ENCODE results near the gene TRHDE.

Gene TRHDE

GRCh38 chr12:72679147-72679757 lies 407.1 kb downstream of the TRHDE start:
- no peak for TF ChIP-seq GLIS3 (CRISPR knock-in tag; IDR thresholded peaks at IDR 0.05)
- no peak for TF ChIP-seq PATZ1 (CRISPR knock-in tag; IDR thresholded peaks at IDR 0.05; ENCODE audit: borderline replicate concordance)
- TF ChIP-seq ZFP30 (CRISPR knock-in tag; IDR thresholded peaks at IDR 0.05): no peak
- no peak for TF ChIP-seq BACH2 (CRISPR knock-in tag; IDR thresholded peaks at IDR 0.05; ENCODE audit: borderline replicate concordance)
- no peak for TF ChIP-seq ESRRG (CRISPR knock-in tag; IDR thresholded peaks at IDR 0.05)
- no peak for TF ChIP-seq ZNF70 (CRISPR knock-in tag; IDR thresholded peaks at IDR 0.05)
- no peak for TF ChIP-seq ZFP3 (CRISPR knock-in tag; IDR thresholded peaks at IDR 0.05)
- no peak for TF ChIP-seq PPARA (CRISPR knock-in tag; IDR thresholded peaks at IDR 0.05; ENCODE audit: borderline replicate concordance)
- no peak for TF ChIP-seq RARB (CRISPR knock-in tag; IDR thresholded peaks at IDR 0.05)
- no peak for ATAC-seq

- no peak for TF ChIP-seq CREB5 (CRISPR knock-in tag; IDR thresholded peaks at IDR 0.05; ENCODE audit: low read depth)
- no peak for TF ChIP-seq SNAI2 (CRISPR knock-in tag; IDR thresholded peaks at IDR 0.05)
- no peak for TF ChIP-seq ZNF8 (CRISPR knock-in tag; IDR thresholded peaks at IDR 0.05)
- TF ChIP-seq POU6F1 (CRISPR knock-in tag; IDR thresholded peaks at IDR 0.05; ENCODE audit: borderline replicate concordance, low read depth): no peak
- no peak for TF ChIP-seq BACH2 (CRISPR knock-in tag; IDR thresholded peaks at IDR 0.05; ENCODE audit: borderline replicate concordance)
- TF ChIP-seq RARB (CRISPR knock-in tag; IDR thresholded peaks at IDR 0.05): no peak
- TF ChIP-seq ZC3H10 (CRISPR knock-in tag; IDR thresholded peaks at IDR 0.05): no peak
- no peak for TF ChIP-seq ZNF565 (CRISPR knock-in tag; conservative IDR thresholded peaks at IDR 0.05; ENCODE audit: low read depth)
- TF ChIP-seq ZFP3 (CRISPR knock-in tag; IDR thresholded peaks at IDR 0.05): no peak
- no peak for TF ChIP-seq OSR1 (CRISPR knock-in tag; IDR thresholded peaks at IDR 0.05)
- ATAC-seq: no peak
Measured at GRCh38 chr12:72681028-72681427, 408.9 kb downstream of the TRHDE start.

GRCh38 chr12:72684491-72684890 lies 412.3 kb downstream of the TRHDE start:
- TF ChIP-seq ZFP30 (CRISPR knock-in tag; IDR thresholded peaks at IDR 0.05): no peak
- no peak for TF ChIP-seq CSRNP3 (CRISPR knock-in tag; IDR thresholded peaks at IDR 0.05)
- no peak for TF ChIP-seq OSR1 (CRISPR knock-in tag; IDR thresholded peaks at IDR 0.05)
- no peak for TF ChIP-seq PATZ1 (CRISPR knock-in tag; IDR thresholded peaks at IDR 0.05; ENCODE audit: borderline replicate concordance)
- no peak for TF ChIP-seq CSDC2 (CRISPR knock-in tag; IDR thresholded peaks at IDR 0.05)
- no peak for TF ChIP-seq ZFP3 (CRISPR knock-in tag; IDR thresholded peaks at IDR 0.05)
- no peak for ATAC-seq

- ATAC-seq: no peak
- TF ChIP-seq ARNTL (CRISPR knock-in tag; IDR thresholded peaks at IDR 0.05; ENCODE audit: borderline replicate concordance, low read depth) (no peak), POU6F1 (CRISPR knock-in tag; IDR thresholded peaks at IDR 0.05; ENCODE audit: borderline replicate concordance, low read depth) (no peak), OSR1 (CRISPR knock-in tag; IDR thresholded peaks at IDR 0.05) (no peak), BACH2 (CRISPR knock-in tag; IDR thresholded peaks at IDR 0.05; ENCODE audit: borderline replicate concordance) (no peak), GLIS3 (CRISPR knock-in tag; IDR thresholded peaks at IDR 0.05) (no peak), ZNF565 (CRISPR knock-in tag; conservative IDR thresholded peaks at IDR 0.05; ENCODE audit: low read depth) (no peak), ESRRG (CRISPR knock-in tag; IDR thresholded peaks at IDR 0.05) (no peak), TOX (CRISPR knock-in tag; IDR thresholded peaks at IDR 0.05; ENCODE audit: borderline replicate concordance) (no peak), CREB5 (CRISPR knock-in tag; IDR thresholded peaks at IDR 0.05; ENCODE audit: low read depth) (no peak), ZC3H10 (CRISPR knock-in tag; IDR thresholded peaks at IDR 0.05) (no peak), CSDC2 (CRISPR knock-in tag; IDR thresholded peaks at IDR 0.05) (no peak), PPARA (CRISPR knock-in tag; IDR thresholded peaks at IDR 0.05; ENCODE audit: borderline replicate concordance) (no peak)
Measured at GRCh38 chr12:72692338-72692737, 420.2 kb downstream of the TRHDE start.
